ENCODE results near the gene OSBPL5.

DNA sequence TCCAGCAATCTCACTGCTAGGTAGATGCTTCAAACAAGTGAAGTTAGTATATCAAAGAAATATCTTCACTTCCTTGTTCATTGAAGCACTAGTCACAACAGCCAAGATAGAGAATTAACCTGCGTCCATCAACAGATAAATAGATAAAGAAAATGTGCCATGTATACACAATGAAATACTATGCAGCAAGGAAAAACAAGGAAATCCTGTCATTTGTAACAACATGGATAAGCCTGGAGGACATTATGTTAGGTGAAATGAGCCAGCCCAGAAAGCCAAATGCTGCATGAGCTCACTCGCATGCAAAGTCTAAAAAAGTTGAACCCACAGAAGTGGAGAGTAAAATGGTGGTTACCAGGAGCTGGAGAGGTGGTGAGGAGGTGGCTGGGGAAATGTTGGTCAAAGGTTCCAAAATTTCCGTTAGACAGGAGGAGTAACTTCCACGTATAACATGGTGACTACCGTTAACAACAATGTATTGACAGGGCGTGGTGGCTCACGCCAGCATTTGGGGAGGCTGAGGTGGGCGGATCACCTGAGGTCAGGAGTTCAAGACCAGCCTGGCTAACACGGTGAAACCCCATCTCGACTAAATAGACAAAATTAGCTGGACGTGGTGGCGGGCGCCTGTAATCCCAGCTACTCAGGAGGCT, 84.3 kb downstream of the OSBPL5 start:
- TF ChIP-seq, protein P1, sequence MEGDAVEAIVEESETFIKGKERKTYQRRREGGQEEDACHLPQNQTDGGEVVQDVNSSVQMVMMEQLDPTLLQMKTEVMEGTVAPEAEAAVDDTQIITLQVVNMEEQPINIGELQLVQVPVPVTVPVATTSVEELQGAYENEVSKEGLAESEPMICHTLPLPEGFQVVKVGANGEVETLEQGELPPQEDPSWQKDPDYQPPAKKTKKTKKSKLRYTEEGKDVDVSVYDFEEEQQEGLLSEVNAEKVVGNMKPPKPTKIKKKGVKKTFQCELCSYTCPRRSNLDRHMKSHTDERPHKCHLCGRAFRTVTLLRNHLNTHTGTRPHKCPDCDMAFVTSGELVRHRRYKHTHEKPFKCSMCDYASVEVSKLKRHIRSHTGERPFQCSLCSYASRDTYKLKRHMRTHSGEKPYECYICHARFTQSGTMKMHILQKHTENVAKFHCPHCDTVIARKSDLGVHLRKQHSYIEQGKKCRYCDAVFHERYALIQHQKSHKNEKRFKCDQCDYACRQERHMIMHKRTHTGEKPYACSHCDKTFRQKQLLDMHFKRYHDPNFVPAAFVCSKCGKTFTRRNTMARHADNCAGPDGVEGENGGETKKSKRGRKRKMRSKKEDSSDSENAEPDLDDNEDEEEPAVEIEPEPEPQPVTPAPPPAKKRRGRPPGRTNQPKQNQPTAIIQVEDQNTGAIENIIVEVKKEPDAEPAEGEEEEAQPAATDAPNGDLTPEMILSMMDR (IDR thresholded peaks at IDR 0.05; ENCODE audit: low read depth, low read length): no peak
- no peak for TF ChIP-seq EZH2phosphoT487 (IDR thresholded peaks at IDR 0.05; ENCODE audit: low read depth)
